Stimulated activated CD4-positive, alpha-beta T cell treated with anti-CD3 and anti-CD28 coated beads, Interleukin-12 subunit alpha, Interleukin-12 subunit beta, amount 100 ng/mL, for 24 hours (primary cell): ENCODE measurements around the gene HADHA.
A peak's percentile ranks its signal among the peaks of the same experiment; 100 is the strongest.
"Not testable (repeated sequence)": the region's sequence is repeated elsewhere in the genome, so short reads cannot be mapped to it uniquely, and the experiment has no call there.

Experiments
- DNase-seq, 2 experiments: peaks; one replicate each; pipeline ENCODE4 v3.0.0-alpha.2; 2020; ENCODE audit warnings: low read depth in 2 of 2

The HADHA gene

GRCh38 chr2:26244309-26245230 is at the start of gene HADHA, which contains the start of gene HADHB:
HADHA (minus strand) TSS chr2:26244632; CDS start chr2:26244596, 36 bp downstream.
HADHB (plus strand) TSS chr2:26244939; CDS start chr2:26254255, 9,316 bp downstream.
- DNase-seq, result peak; percentile 66 to 81

GRCh38 chr2:26292646-26293045 is 48.2 kb upstream of the HADHA start:
- DNase-seq, result no peak

- no peak for DNase-seq
Measured at GRCh38 chr2:26290001-26290400, 45.6 kb upstream of the HADHA start.

GRCh38 chr2:26285931-26286330 is 41.5 kb upstream of the HADHA start:
- DNase-seq, result no peak

- no peak for DNase-seq
Measured at GRCh38 chr2:26284132-26284531, 39.7 kb upstream of the HADHA start.

GRCh38 chr2:26283606-26284005 is 39.2 kb upstream of the HADHA start:
- DNase-seq, result no peak

GRCh38 chr2:26281226-26281625 is 36.8 kb upstream of the HADHA start:
- DNase-seq, result no peak

- no peak for DNase-seq
Measured at GRCh38 chr2:26279886-26280285, 35.5 kb upstream of the HADHA start.

- no peak for DNase-seq
Measured at GRCh38 chr2:26276484-26277227, 32.2 kb upstream of the HADHA start.

GRCh38 chr2:26274058-26274613 is 29.7 kb upstream of the HADHA start:
- DNase-seq, result no peak

GRCh38 chr2:26273501-26273900 is 29.1 kb upstream of the HADHA start:
- DNase-seq, result no peak

GRCh38 chr2:26270373-26270772 is 25.9 kb upstream of the HADHA start:
- no peak for DNase-seq

GRCh38 chr2:26269571-26270158 is 25.2 kb upstream of the HADHA start:
- DNase-seq, result no peak

GRCh38 chr2:26268670-26269385 is 24.4 kb upstream of the HADHA start:
- not testable (repeated sequence) for DNase-seq

- DNase-seq, result no peak
Measured at GRCh38 chr2:26268213-26268612, 23.8 kb upstream of the HADHA start.

GRCh38 chr2:26258836-26259235 is 14.4 kb upstream of the HADHA start:
- not testable (repeated sequence) for DNase-seq

- no peak for DNase-seq
Measured at GRCh38 chr2:26255759-26256384, 11.4 kb upstream of the HADHA start.

- no peak for DNase-seq
Measured at GRCh38 chr2:26251893-26252292, 7.5 kb upstream of the HADHA start.

- DNase-seq, result no peak
Measured at GRCh38 chr2:26249625-26250024, 5.2 kb upstream of the HADHA start.

- DNase-seq, result no peak
Measured at GRCh38 chr2:26246818-26247217, 2.4 kb upstream of the HADHA start.

- DNase-seq, result no peak
Measured at GRCh38 chr2:26245810-26246209, 1.4 kb upstream of the HADHA start.
